MM.1S (cell line): ENCODE measurements around the gene PCDH9.

ENCODE experiments used
- DNase-seq: peaks from one replicate; pipeline ENCODE4 v3.0.0-alpha.2; 2015
- H2AFZ ChIP-seq: fragments of 300-600 bp; sonication (generic); 2 replicates; pipeline ENCODE4 v1.6.0; 2016; ENCODE audit warnings: antibody characterized with exemption, low read length
- H3F3A ChIP-seq: fragments of 300-600 bp; sonication (generic); 2 replicates; pipeline ENCODE4 v1.6.1; 2016; ENCODE audit warnings: mild to moderate bottlenecking, antibody characterized with exemption, low read length, moderate library complexity, mixed read lengths; ENCODE audit not compliant: insufficient read depth
- H3K27ac ChIP-seq: fragments of 300-600 bp; sonication (generic); 2 replicates; pipeline ENCODE4 v1.5.1; 2016; ENCODE audit warnings: mild to moderate bottlenecking, low read length
- H3K27me3 ChIP-seq: fragments of 300-600 bp; sonication (generic); replicated peaks from 2 replicates; pipeline ENCODE4 v1.6.0; 2016; ENCODE audit warnings: low read length; ENCODE audit not compliant: insufficient read depth
- H3K36me3 ChIP-seq: fragments of 300-600 bp; sonication (generic); replicated peaks from 2 replicates; pipeline ENCODE4 v1.6.1; 2016; ENCODE audit warnings: mild to moderate bottlenecking, low read length, mixed read lengths; ENCODE audit not compliant: insufficient read depth
- H3K4me1 ChIP-seq: fragments of 300-600 bp; sonication (generic); 2 replicates; pipeline ENCODE4 v1.6.1; 2016; ENCODE audit warnings: low read length, mixed read lengths
- H3K4me2 ChIP-seq: fragments of 300-600 bp; sonication (generic); 2 replicates; pipeline ENCODE4 v1.6.0; 2016; ENCODE audit warnings: low read depth, low read length
- H3K4me3 ChIP-seq: fragments of 300-600 bp; sonication (generic); 2 replicates; pipeline ENCODE4 v1.5.1; 2016; ENCODE audit warnings: low read length, mixed read lengths
- H3K79me2 ChIP-seq: fragments of 300-600 bp; sonication (generic); 2 replicates; pipeline ENCODE4 v1.6.1; 2016; ENCODE audit warnings: mixed run types, low read length, mixed read lengths
- H3K9ac ChIP-seq: fragments of 300-600 bp; sonication (generic); 2 replicates; pipeline ENCODE4 v1.6.1; 2016; ENCODE audit warnings: low read length, mixed read lengths
- H3K9me2 ChIP-seq: fragments of 300-600 bp; sonication (generic); replicated peaks from 2 replicates; pipeline ENCODE4 v1.6.1; 2016; ENCODE audit warnings: mild to moderate bottlenecking, low read length, mixed read lengths; ENCODE audit not compliant: insufficient read depth
- H3K9me3 ChIP-seq: fragments of 300-600 bp; sonication (generic); replicated peaks from 2 replicates; pipeline ENCODE4 v1.6.1; 2016; ENCODE audit warnings: mild to moderate bottlenecking, low read length, mixed read lengths; ENCODE audit not compliant: insufficient read depth
- H4K20me1 ChIP-seq: fragments of 300-600 bp; sonication (generic); 2 replicates; pipeline ENCODE4 v1.6.1; 2016; ENCODE audit warnings: mild to moderate bottlenecking, low read length, moderate library complexity, mixed read lengths; ENCODE audit not compliant: insufficient read depth
- CTCF ChIP-seq: fragments of 300-600 bp; sonication (generic); IDR thresholded peaks from 2 replicates; pipeline ENCODE4 v1.5.1; 2016; ENCODE audit warnings: antibody characterized with exemption, low read length, mixed read lengths
- EZH2 ChIP-seq: fragments of 300-600 bp; sonication (generic); optimal IDR thresholded peaks from 2 replicates; pipeline ENCODE3; 2017; ENCODE audit warnings: low read depth, mild to moderate bottlenecking, antibody characterized with exemption, low read length, mixed read lengths
- EZH2phosphoT487 ChIP-seq: fragments of 300-600 bp; sonication (generic); IDR thresholded peaks from 2 replicates; pipeline ENCODE4 v1.6.1; 2018; ENCODE audit warnings: antibody characterized with exemption, low read length

PCDH9 gene

GRCh38 chr13:67228031-67228430 lies 2.1 kb downstream of the PCDH9 start:
- no peaks in the 10 kb centered on the region for H3K79me2 ChIP-seq
- no peak overlapping the region for H3K4me2 ChIP-seq
- H3K4me3 ChIP-seq: no peak overlapping the region

GRCh38 chr13:67227131-67227983 lies 2.8 kb downstream of the PCDH9 start:
- no peak overlapping the region for H3K4me2 ChIP-seq
- no peak overlapping the region for H3K4me3 ChIP-seq

More at GRCh38 chr13:67228031-67228430, 2.1 kb downstream of the PCDH9 start:
- Histone ChIP-seq H2AFZ (no peak overlapping the region), H3K4me1 (0 out of 2 replicates have a peak, but pooled peaks cover 5% of the 10 kb centered on the region), H3F3A (no peaks in the 10 kb centered on the region), H3K9me3 (no peaks in the 10 kb centered on the region), H3K27me3 (no peaks in the 10 kb centered on the region), H3K9ac (no peak overlapping the region), H4K20me1 (no peaks in the 10 kb centered on the region), H3K9me2 (no peaks in the 10 kb centered on the region), H3K36me3 (no peaks in the 10 kb centered on the region), H3K27ac (no peak overlapping the region)
- no peak for DNase-seq
- TF ChIP-seq CTCF (no peak), EZH2 (no peak), EZH2phosphoT487 (no peak)

GRCh38 chr13:67226696-67227095 lies 3.4 kb downstream of the PCDH9 start:
- no peaks in the 10 kb centered on the region for H3K36me3 ChIP-seq
- H3K4me2 ChIP-seq: no peak overlapping the region
- no peaks in the 10 kb centered on the region for H3K27me3 ChIP-seq
- no peaks in the 10 kb centered on the region for H3K9me3 ChIP-seq
- no peak overlapping the region for H3K4me3 ChIP-seq
- H3K4me1 ChIP-seq: 0 out of 2 replicates have a peak, but pooled peaks cover 5% of the 10 kb centered on the region
- H3K27ac ChIP-seq: no peak overlapping the region
- no peaks in the 10 kb centered on the region for H3F3A ChIP-seq
- no peak overlapping the region for H2AFZ ChIP-seq
- H3K9ac ChIP-seq: no peak overlapping the region
- no peak for DNase-seq
- no peaks in the 10 kb centered on the region for H3K9me2 ChIP-seq
- no peak for TF ChIP-seq CTCF
- TF ChIP-seq EZH2: no peak
- TF ChIP-seq EZH2phosphoT487: no peak
- H4K20me1 ChIP-seq: no peaks in the 10 kb centered on the region
- no peaks in the 10 kb centered on the region for H3K79me2 ChIP-seq

More at GRCh38 chr13:67227131-67227983, 2.8 kb downstream of the PCDH9 start:
- no peaks in the 10 kb centered on the region for H3K9me2 ChIP-seq
- H3K27me3 ChIP-seq: no peaks in the 10 kb centered on the region
- H3K36me3 ChIP-seq: no peaks in the 10 kb centered on the region
- 0 out of 2 replicates have a peak, but pooled peaks cover 5% of the 10 kb centered on the region for H3K4me1 ChIP-seq
- H3K27ac ChIP-seq: no peak overlapping the region
- DNase-seq: no peak
- H3K9ac ChIP-seq: no peak overlapping the region
- H3F3A ChIP-seq: no peaks in the 10 kb centered on the region
- no peaks in the 10 kb centered on the region for H4K20me1 ChIP-seq
- no peak overlapping the region for H2AFZ ChIP-seq
- TF ChIP-seq EZH2phosphoT487 (no peak), CTCF (no peak), EZH2 (no peak)
- H3K9me3 ChIP-seq: no peaks in the 10 kb centered on the region
- no peaks in the 10 kb centered on the region for H3K79me2 ChIP-seq
